IMR-90 (cell line): Measurements from ENCODE around the gene PFDN1. TPM values are rescaled to one million over a fixed set of nuclear protein-coding genes. Genes with fewer than 3 reads are reported as not detected.

ENCODE experiments used
- ATAC-seq: fragments of 200-7000 bp; cut with Tn5 transposase; 2 replicates; pipeline ENCODE4 v1.9.1; 2020; ENCODE audit warnings: low read depth, mild to moderate bottlenecking, moderate library complexity
- BruUV-seq: library from RNA; stranded (reverse); fragments of 400-500 nt; replicated peaks from 2 replicates; lab custom pipeline; 2021; lab: Mats Ljungman, UMichigan
- CTCF ChIA-PET: fragments of 300-600 bp; formaldehyde crosslinking; extraction: SDS; loops from one replicate; lab custom pipeline; 2021; ENCODE audit warnings: antibody characterized with exemption; lab: Yijun Ruan, JAX
- POLR2A ChIA-PET: fragments of 300-600 bp; sonication (Branson Sonifier 250); formaldehyde crosslinking; loops from one replicate; lab custom pipeline; 2022; ENCODE audit warnings: antibody characterized with exemption; ENCODE audit not compliant: unreplicated experiment; lab: Charles Lee
- DNase-seq: peaks from one replicate; pipeline ENCODE4 v3.0.0; 2013
- H2AFZ ChIP-seq: replicated peaks from 2 replicates; pipeline ENCODE3; 2013; ENCODE audit warnings: low read length, mild to moderate bottlenecking; ENCODE audit not compliant: poor library complexity
- H2AK5ac ChIP-seq: 2 replicates; pipeline ENCODE4 v1.6.1; 2013; ENCODE audit warnings: low read depth, low read length, inconsistent platforms
- H2AK9ac ChIP-seq: replicated peaks from 2 replicates; pipeline ENCODE3; 2013; ENCODE audit warnings: mild to moderate bottlenecking, low read depth, low read length, moderate library complexity; ENCODE audit not compliant: poor library complexity
- H2BK120ac ChIP-seq: 2 replicates; pipeline ENCODE4 v1.6.1; 2013; ENCODE audit warnings: low read depth, low read length, inconsistent platforms
- H2BK15ac ChIP-seq: 3 replicates; pipeline ENCODE4 v1.6.1; 2013; ENCODE audit warnings: low read depth, low read length, inconsistent platforms
- H2BK20ac ChIP-seq: 2 replicates; pipeline ENCODE4 v1.6.1; 2013; ENCODE audit warnings: low read depth, mild to moderate bottlenecking, inconsistent platforms, low read length, moderate library complexity
- H2BK5ac ChIP-seq: 2 replicates; pipeline ENCODE4 v1.6.1; 2013; ENCODE audit warnings: mild to moderate bottlenecking, low read depth, low read length, inconsistent platforms; ENCODE audit not compliant: poor library complexity, severe bottlenecking
- H3K14ac ChIP-seq: replicated peaks from 2 replicates; pipeline ENCODE4 v1.6.1; 2013; ENCODE audit warnings: low read depth, low read length, inconsistent platforms
- H3K18ac ChIP-seq: 2 replicates; pipeline ENCODE4 v1.6.1; 2013; ENCODE audit warnings: low read depth, low read length, control low read depth
- H3K23ac ChIP-seq: 2 replicates; pipeline ENCODE4 v1.6.1; 2013; ENCODE audit warnings: low read depth, low read length, inconsistent platforms
- H3K27ac ChIP-seq: 2 replicates; pipeline ENCODE4 v1.5.1; 2013; ENCODE audit warnings: mild to moderate bottlenecking, control low read depth, low read length; ENCODE audit not compliant: insufficient read depth
- H3K27me3 ChIP-seq: 2 replicates; pipeline ENCODE4 v1.6.1; 2013; ENCODE audit warnings: low read length; ENCODE audit not compliant: control insufficient read depth, insufficient read depth
- H3K36me3 ChIP-seq: 2 replicates; pipeline ENCODE4 v1.6.1; 2013; ENCODE audit warnings: low read length, mixed read lengths; ENCODE audit not compliant: control insufficient read depth, insufficient read depth
- H3K4ac ChIP-seq: 2 replicates; pipeline ENCODE4 v1.6.1; 2013; ENCODE audit warnings: low read depth, low read length, inconsistent platforms
- H3K4me1 ChIP-seq: 2 replicates; pipeline ENCODE4 v1.6.1; 2013; ENCODE audit warnings: low read length, mixed read lengths; ENCODE audit not compliant: control insufficient read depth, insufficient read depth
- H3K4me2 ChIP-seq: 2 replicates; pipeline ENCODE4 v1.6.1; 2013; ENCODE audit warnings: low read depth, mild to moderate bottlenecking, control low read depth, low read length, moderate library complexity
- H3K4me3 ChIP-seq: 2 replicates; pipeline ENCODE4 v1.5.1; 2013; ENCODE audit warnings: low read depth, mild to moderate bottlenecking, control low read depth, low read length, moderate library complexity; ENCODE audit not compliant: insufficient read depth
- H3K56ac ChIP-seq: 2 replicates; pipeline ENCODE4 v1.6.1; 2013; ENCODE audit warnings: low read length, inconsistent platforms; ENCODE audit not compliant: insufficient read depth; ENCODE audit errors: extremely low read depth
- H3K79me1 ChIP-seq, 2 experiments: 2 replicates each; pipeline ENCODE4 v1.6.1; 2013; ENCODE audit warnings: low read length in 2 of 2, inconsistent platforms in 1 of 2, low read depth in 1 of 2
- H3K9ac ChIP-seq: 2 replicates; pipeline ENCODE4 v1.6.1; 2013; ENCODE audit warnings: low read depth, low read length, control low read depth
- H3K9me1 ChIP-seq: 2 replicates; pipeline ENCODE4 v1.6.1; 2013; ENCODE audit warnings: low read length, inconsistent platforms; ENCODE audit not compliant: insufficient read depth
- H3K9me3 ChIP-seq: 2 replicates; pipeline ENCODE4 v1.6.1; 2013; ENCODE audit warnings: low read length; ENCODE audit not compliant: control insufficient read depth, insufficient read depth
- H4K20me1 ChIP-seq: 2 replicates; pipeline ENCODE4 v1.6.1; 2013; ENCODE audit warnings: low read length, inconsistent platforms; ENCODE audit not compliant: insufficient read depth
- H4K5ac ChIP-seq: 2 replicates; pipeline ENCODE4 v1.6.1; 2013; ENCODE audit warnings: mild to moderate bottlenecking, low read depth, low read length, control low read depth
- H4K8ac ChIP-seq, 2 experiments: 2 replicates each; pipeline ENCODE4 v1.6.1; 2013; ENCODE audit warnings: low read depth in 2 of 2, low read length in 2 of 2, control low read depth in 1 of 2, inconsistent platforms in 1 of 2
- H4K91ac ChIP-seq: 2 replicates; pipeline ENCODE4 v1.6.1; 2013; ENCODE audit warnings: low read depth, low read length, inconsistent platforms; ENCODE audit not compliant: insufficient read depth
- CEBPB ChIP-seq: IDR thresholded peaks from 2 replicates; pipeline ENCODE4 v1.6.1; 2012; ENCODE audit warnings: low read depth, low read length, improper control_type of control experiment
- FOS ChIP-seq: fragments of 150-350 bp; IDR thresholded peaks from 2 replicates; pipeline ENCODE4 v1.6.1; 2016; ENCODE audit warnings: low read depth, low read length
- RAD21 ChIP-seq: IDR thresholded peaks from 2 replicates; pipeline ENCODE4 v1.6.1; 2012; ENCODE audit warnings: low read length, improper control_type of control experiment
- RFX5 ChIP-seq: IDR thresholded peaks from 2 replicates; pipeline ENCODE4 v1.8.0; 2012; ENCODE audit warnings: low read depth, mild to moderate bottlenecking, low read length, moderate library complexity
- WGBS, 2 experiments: methylation state at CpG; one replicate each; pipeline versions ENCODE4 v1.1.5 to v1.1.7; 2013; ENCODE audit warnings: missing lambda C conversion rate in 2 of 2; ENCODE audit not compliant: insufficient read length in 1 of 2; ENCODE audit errors: extremely low coverage in 2 of 2; 5-methylcytosine and 5-hydroxymethylcytosine counted together
- dilution Hi-C: fragments of 300-500 bp; cut with HindIII; formaldehyde crosslinking; loops from one replicate; pipeline ENCODE4 v1.14.3; 2018; ENCODE audit warnings: low sequenced_read_pairs; ENCODE audit not compliant: unreplicated experiment
- in situ Hi-C: fragments of 300-500 bp; cut with MboI; formaldehyde crosslinking; loops from 3 replicates; pipeline ENCODE4 v1.14.3; 2019; ENCODE audit warnings: low sequenced_read_pairs, inconsistent platforms, mixed read lengths
- intact Hi-C: fragments of 100-400 bp; cut with micrococcal nuclease; formaldehyde crosslinking; loops from 2 replicates; pipeline ENCODE4 v1.10.0; 2022
- polyA plus RNA-seq, 3 experiments: library from polyadenylated mRNA; depleted of rRNA; stranded (reverse); fragments of >200 nt; gene quantifications; 2 replicates each; pipeline ENCODE4 v1.2.3, GENCODE V29; 2012; ENCODE audit warnings: low replicate concordance in 1 of 3
- total RNA-seq: library from RNA; depleted of rRNA; stranded (reverse); fragments of >200 nt; gene quantifications from 2 replicates; pipeline ENCODE4 v1.2.3, GENCODE V29; 2012

The PFDN1 gene
- total and polyA plus RNA-seq, 2 of the 4 experiments (the other 2 are of a cell fraction), result 98.8 to 134 TPM

- CTCF ChIA-PET, result interaction anchor here (0.8 to 1.7 kb wide), 4 partner anchors 14 to 125 kb away, joined by 3 to 4 read pairs (median 4); no protein-coding TSS in a partner anchor
- WGBS, 2 experiments, result no CpG with 5 or more reads among the region's 1 CpG
- dilution Hi-C loops, result no loop called here
Measured at GRCh38 chr5:140220698-140221064, 82.2 kb downstream of the PFDN1 start.

More at GRCh38 chr5:140220698-140221064, 82.2 kb downstream of the PFDN1 start:
- Histone ChIP-seq H4K5ac (no peak overlapping the region), H2BK120ac (peak overlapping the region; percentile 27; the same call in 1 of the 2 replicates), H2AFZ (peak overlapping the region; percentile 44), H3K9me3 (no peaks in the 10 kb centered on the region), H3K9me1 (peaks cover 27% of the 10 kb centered on the region), H3K4me3 (no peak overlapping the region), H3K9ac (no peak overlapping the region), H3K56ac (no peak overlapping the region), H3K23ac (no peak overlapping the region), H3K36me3 (no peaks in the 10 kb centered on the region), H2BK20ac (peak overlapping the region; percentile 24; the same call in 1 of the 2 replicates), H4K91ac (0 out of 2 replicates have a peak overlapping the region, but pooled peaks have one; percentile 31), H2AK9ac (no peak overlapping the region), H2BK5ac (no peak overlapping the region), H3K4me2 (no peak overlapping the region), H3K14ac (no peak overlapping the region; the same call in 1 of the 2 replicates), H3K4me1 (peaks cover 12% of the 10 kb centered on the region), H3K79me1 (peaks cover 0 to 13% of the 10 kb centered on the region in 2 experiments; a peak in 2 of 4 replicates), H3K18ac (no peak overlapping the region), H2BK15ac (peak overlapping the region; percentile 8; the same call in 1 of the 3 replicates), H3K27me3 (peaks cover 3% of the 10 kb centered on the region; the same call in 1 of the 2 replicates), H3K27ac (no peak overlapping the region), H4K8ac (peak overlapping the region in 1 of 2 experiments; percentile 27; a peak in 1 of 4 replicates), H4K20me1 (peaks cover 11% of the 10 kb centered on the region), H2AK5ac (peak overlapping the region; percentile 28; the same call in 1 of the 2 replicates), H3K4ac (peak overlapping the region; percentile 37)
- in situ Hi-C loops, result no loop called here
- no peak for DNase-seq
- no TSS peak for BruUV-seq
- intact Hi-C loops, result loop anchor here (5.0 kb wide), 1 partner anchor 38 kb away; no protein-coding TSS in a partner anchor
- POLR2A ChIA-PET, result interaction anchor here (0.6 kb wide), 1 partner anchor 36 kb away, joined by 5 read pairs; no protein-coding TSS in a partner anchor
- ATAC-seq, result peak; percentile 21; the same call in 1 of the 2 replicates
- TF ChIP-seq RAD21 (no peak), CEBPB (no peak), FOS (no peak), RFX5 (no peak)
